HL-60/S4 (cell line): ENCODE measurements around the gene KCNJ18.
"Not testable (repeated sequence)": the region's sequence is repeated elsewhere in the genome, so short reads cannot be mapped to it uniquely, and the experiment has no call there.

ENCODE experiments used
- in situ Hi-C: fragments of 300-500 bp; cut with MboI; formaldehyde crosslinking; loops from 2 replicates; pipeline ENCODE4 v1.14.3; 2022; ENCODE audit warnings: low sequenced_read_pairs

KCNJ18 gene

GRCh38 chr17:21691883-21692703, at the start of gene KCNJ18:
Gene KCNJ18 (plus strand): TSS chr17:21692523. CDS start chr17:21702787, 10,264 bp downstream.
- in situ Hi-C loops: not testable (repeated sequence)

- in situ Hi-C loops: not testable (repeated sequence)
Measured at GRCh38 chr17:21648125-21648524, 44.2 kb upstream of the KCNJ18 start.

GRCh38 chr17:21650043-21650442, 42.3 kb upstream of the KCNJ18 start:
- in situ Hi-C loops: not testable (repeated sequence)

- in situ Hi-C loops: not testable (repeated sequence)
Measured at GRCh38 chr17:21652049-21652448, 40.3 kb upstream of the KCNJ18 start.

- in situ Hi-C loops: not testable (repeated sequence)
Measured at GRCh38 chr17:21653211-21653610, 39.1 kb upstream of the KCNJ18 start.

- in situ Hi-C loops: not testable (repeated sequence)
Measured at GRCh38 chr17:21656518-21657309, 35.6 kb upstream of the KCNJ18 start.

GRCh38 chr17:21659635-21660034, 32.7 kb upstream of the KCNJ18 start:
- in situ Hi-C loops: not testable (repeated sequence)

GRCh38 chr17:21661455-21661854, 30.9 kb upstream of the KCNJ18 start:
- in situ Hi-C loops: not testable (repeated sequence)

- in situ Hi-C loops: not testable (repeated sequence)
Measured at GRCh38 chr17:21663166-21663565, 29.2 kb upstream of the KCNJ18 start.

GRCh38 chr17:21663614-21664474, 28.5 kb upstream of the KCNJ18 start:
- in situ Hi-C loops: not testable (repeated sequence)

GRCh38 chr17:21665171-21665570, 27.2 kb upstream of the KCNJ18 start:
- in situ Hi-C loops: not testable (repeated sequence)

GRCh38 chr17:21665935-21666493, 26.3 kb upstream of the KCNJ18 start:
- in situ Hi-C loops: not testable (repeated sequence)

- in situ Hi-C loops: not testable (repeated sequence)
Measured at GRCh38 chr17:21666711-21667412, 25.5 kb upstream of the KCNJ18 start.

GRCh38 chr17:21667413-21668117, 24.8 kb upstream of the KCNJ18 start:
- in situ Hi-C loops: not testable (repeated sequence)

GRCh38 chr17:21668118-21668488, 24.2 kb upstream of the KCNJ18 start:
- in situ Hi-C loops: not testable (repeated sequence)

GRCh38 chr17:21668746-21669508, 23.4 kb upstream of the KCNJ18 start:
- in situ Hi-C loops: not testable (repeated sequence)

GRCh38 chr17:21669616-21670360, 22.5 kb upstream of the KCNJ18 start:
- in situ Hi-C loops: not testable (repeated sequence)
